ENCODE results near the gene ESD. TPM values are rescaled to one million over a fixed set of nuclear protein-coding genes. Genes with fewer than 3 reads are reported as not detected.

Gene ESD
- total and polyA plus RNA-seq, 2 donors (not counting 3 experiments of a cell fraction or from before 2014, with no cell fraction given), result 45.3 to 81.1 TPM

- BruUV-seq (replicated peaks), result no TSS peak
- H2AFZ ChIP-seq (ENCODE audit: low read depth, low read length), result no peak overlapping the region
- no peaks in the 10 kb centered on the region for H3K27me3 ChIP-seq (ENCODE audit: control insufficient read depth in 2 of 2, insufficient read depth in 2 of 2, low read length in 2 of 2)
- H3K9me1 ChIP-seq (replicated peaks; ENCODE audit: control insufficient read depth, extremely low read depth, insufficient read depth, low read length), result no peaks in the 10 kb centered on the region
- dilution Hi-C loops (cut with MboI; ENCODE audit: extremely low pct_ligation_motif_present, low sequenced_read_pairs) (no loop called here), intact Hi-C loops (cut with micrococcal nuclease) (loop anchor here (10.0 kb wide), 2 partner anchors 404 to 564 kb away; no protein-coding TSS in a partner anchor)
- CTCF ChIA-PET, result interaction anchor here (0.7 to 2.9 kb wide), 2 partner anchors 8 to 10 kb away, joined by 3 to 8 read pairs; no protein-coding TSS in a partner anchor
- H3K4me3 ChIP-seq (replicated peaks in 1 of 3; ENCODE audit: insufficient read depth in 1 of 3, low read depth in 1 of 3, low read length in 3 of 3), result no peak overlapping the region
- no peak overlapping the region for H3K4me2 ChIP-seq (ENCODE audit: insufficient read depth, low read length)
- no peaks in the 10 kb centered on the region for H4K20me1 ChIP-seq (replicated peaks; ENCODE audit: control insufficient read depth, extremely low read depth, insufficient read depth, low read length)
- DNase-seq (ENCODE audit: low read depth, low spot score), result no peak
- no peak for FAIRE-seq
- no peaks in the 10 kb centered on the region for H3K79me2 ChIP-seq (ENCODE audit: control insufficient read depth, insufficient read depth, low read length)
- no peaks in the 10 kb centered on the region for H3K4me1 ChIP-seq (ENCODE audit: control insufficient read depth, extremely low read depth, insufficient read depth, low read length)
- no peak for TF ChIP-seq MYC (IDR thresholded peaks at IDR 0.05; ENCODE audit: low read depth, low read length)
- TF ChIP-seq CTCF (IDR thresholded peaks at IDR 0.05; ENCODE audit: extremely low read depth in 1 of 2, insufficient read depth in 1 of 2, low read depth in 1 of 2, low read length in 2 of 2), result no peak
- no peak for TF ChIP-seq POLR2A (IDR thresholded peaks at IDR 0.05; ENCODE audit: low read depth, low read length)
- no peak for TF ChIP-seq JUN (IDR thresholded peaks at IDR 0.05; ENCODE audit: borderline replicate concordance, insufficient read depth, insufficient read length, low read depth)
- TF ChIP-seq EZH2 (IDR thresholded peaks at IDR 0.05; ENCODE audit: borderline replicate concordance, low read depth, low read length, severe bottlenecking), result no peak
- no peak for TF ChIP-seq FOS (IDR thresholded peaks at IDR 0.05; ENCODE audit: borderline replicate concordance, insufficient read depth, low read length)
- no peak for TF ChIP-seq POLR2AphosphoS5 (IDR thresholded peaks at IDR 0.05; ENCODE audit: insufficient read depth, low read depth, low read length)
- POLR2A ChIA-PET, result no interaction called here
- no peak overlapping the region for H3K27ac ChIP-seq (ENCODE audit: insufficient read depth, low read depth, low read length)
- H3K9me3 ChIP-seq (replicated peaks; ENCODE audit: control insufficient read depth, insufficient read depth, low read length), result no peaks in the 10 kb centered on the region
- H3K36me3 ChIP-seq (ENCODE audit: control insufficient read depth in 2 of 2, extremely low read depth in 1 of 2, insufficient read depth in 2 of 2, low read length in 2 of 2), result peaks cover 5 to 8% of the 10 kb centered on the region in 2 experiments
- no peak overlapping the region for H3K9ac ChIP-seq (replicated peaks; ENCODE audit: extremely low read depth, insufficient read depth, low read length)
Observed at GRCh38 chr13:46728777-46729176, 68.2 kb downstream of the ESD start.

Measured in endothelial cell of umbilical vein (primary cell).